ENCODE data around the gene MECP2. TPM values are rescaled to one million over a fixed set of nuclear protein-coding genes. Genes with fewer than 3 reads are reported as not detected.

The MECP2 gene
- polyA plus RNA-seq, 2 of the 4 experiments (the other 2 are of a cell fraction): 17.7 to 19.2 TPM

DNA sequence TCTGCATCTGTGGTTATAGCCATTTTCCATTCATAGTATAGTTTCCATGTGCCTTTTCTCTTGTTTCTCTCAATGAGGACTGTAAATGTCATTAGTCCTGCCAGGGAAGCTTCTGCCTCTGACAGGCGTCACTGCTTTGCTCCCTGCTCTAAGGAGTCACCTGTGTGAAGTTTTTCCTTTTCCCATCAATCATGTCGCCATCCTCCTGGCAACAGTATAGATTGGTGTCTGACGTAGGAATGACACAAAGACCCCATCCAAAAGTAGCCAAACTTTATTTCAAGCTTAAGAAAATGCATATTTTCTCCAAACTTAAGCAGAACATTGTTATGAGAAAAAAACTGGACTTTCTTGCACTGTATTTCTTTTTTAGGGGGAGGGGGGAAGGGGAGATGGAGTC, 23.1 kb upstream of the MECP2 start:
- no peak overlapping the region for H3K4me3 ChIP-seq
- WGBS (ENCODE audit: missing lambda C conversion rate): 94% methylated on average over 3 of the region's 3 CpGs
- CTCF ChIA-PET: interaction anchor here (1.0 kb wide), 1 partner anchor 188 kb away, joined by 3 read pairs; no protein-coding TSS in a partner anchor
- H3K4me2 ChIP-seq: no peak overlapping the region
- POLR2A ChIA-PET: interaction anchor here (0.7 kb wide), 1 partner anchor 80 kb away, joined by 3 read pairs; no protein-coding TSS in a partner anchor
- TF ChIP-seq, protein P1, sequence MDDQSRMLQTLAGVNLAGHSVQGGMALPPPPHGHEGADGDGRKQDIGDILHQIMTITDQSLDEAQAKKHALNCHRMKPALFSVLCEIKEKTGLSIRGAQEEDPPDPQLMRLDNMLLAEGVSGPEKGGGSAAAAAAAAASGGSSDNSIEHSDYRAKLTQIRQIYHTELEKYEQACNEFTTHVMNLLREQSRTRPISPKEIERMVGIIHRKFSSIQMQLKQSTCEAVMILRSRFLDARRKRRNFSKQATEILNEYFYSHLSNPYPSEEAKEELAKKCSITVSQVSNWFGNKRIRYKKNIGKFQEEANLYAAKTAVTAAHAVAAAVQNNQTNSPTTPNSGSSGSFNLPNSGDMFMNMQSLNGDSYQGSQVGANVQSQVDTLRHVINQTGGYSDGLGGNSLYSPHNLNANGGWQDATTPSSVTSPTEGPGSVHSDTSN (IDR thresholded peaks at IDR 0.05): no peak
- TF ChIP-seq FOSB (CRISPR knock-in tag; IDR thresholded peaks at IDR 0.05) (no peak), NFE2L2 (conservative IDR thresholded peaks at IDR 0.05; ENCODE audit: low read length) (no peak), PHF8 (IDR thresholded peaks at IDR 0.05; ENCODE audit: borderline replicate concordance, low read depth) (no peak), SREBF2 (IDR thresholded peaks at IDR 0.05) (no peak), RNF2 (IDR thresholded peaks at IDR 0.05; ENCODE audit: borderline replicate concordance, low read depth) (no peak), CBX8 (IDR thresholded peaks at IDR 0.05) (no peak), HDAC2 (IDR thresholded peaks at IDR 0.05) (no peak), HOXA7 (CRISPR knock-in tag; IDR thresholded peaks at IDR 0.05) (no peak)
- H3K4me1 ChIP-seq: no peaks in the 10 kb centered on the region
- H3K27ac ChIP-seq: no peak overlapping the region
- ATAC-seq (no peak), FAIRE-seq (no peak), DNase-seq (ENCODE audit: low read depth in 1 of 2, low spot score in 1 of 2) (no peak)
- H3K9me3 ChIP-seq: no peaks in the 10 kb centered on the region

GRCh38 chrX:154117566-154117965, 20.0 kb upstream of the MECP2 start:
- WGBS (ENCODE audit: missing lambda C conversion rate): 53% methylated on average over 6 of the region's 6 CpGs
- DNase-seq (ENCODE audit: low read depth in 1 of 2, low spot score in 1 of 2) (no peak), ATAC-seq (no peak), FAIRE-seq (no peak)
- H3K4me2 ChIP-seq: no peak overlapping the region
- CTCF ChIA-PET: interaction anchor here (1.3 kb wide), 1 partner anchor 9 kb away, joined by 4 read pairs; no protein-coding TSS in a partner anchor
- TF ChIP-seq, protein P2, sequence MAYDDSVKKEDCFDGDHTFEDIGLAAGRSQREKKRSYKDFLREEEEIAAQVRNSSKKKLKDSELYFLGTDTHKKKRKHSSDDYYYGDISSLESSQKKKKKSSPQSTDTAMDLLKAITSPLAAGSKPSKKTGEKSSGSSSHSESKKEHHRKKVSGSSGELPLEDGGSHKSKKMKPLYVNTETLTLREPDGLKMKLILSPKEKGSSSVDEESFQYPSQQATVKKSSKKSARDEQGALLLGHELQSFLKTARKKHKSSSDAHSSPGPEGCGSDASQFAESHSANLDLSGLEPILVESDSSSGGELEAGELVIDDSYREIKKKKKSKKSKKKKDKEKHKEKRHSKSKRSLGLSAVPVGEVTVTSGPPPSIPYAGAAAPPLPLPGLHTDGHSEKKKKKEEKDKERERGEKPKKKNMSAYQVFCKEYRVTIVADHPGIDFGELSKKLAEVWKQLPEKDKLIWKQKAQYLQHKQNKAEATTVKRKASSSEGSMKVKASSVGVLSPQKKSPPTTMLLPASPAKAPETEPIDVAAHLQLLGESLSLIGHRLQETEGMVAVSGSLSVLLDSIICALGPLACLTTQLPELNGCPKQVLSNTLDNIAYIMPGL (CRISPR knock-in tag; IDR thresholded peaks at IDR 0.05; ENCODE audit: borderline replicate concordance): no peak
- TF ChIP-seq MAFK (IDR thresholded peaks at IDR 0.05; ENCODE audit: partially characterized antibody) (no peak), RFX5 (IDR thresholded peaks at IDR 0.05) (no peak), SMC3 (IDR thresholded peaks at IDR 0.05) (no peak), TP53 (CRISPR knock-in tag; IDR thresholded peaks at IDR 0.05) (no peak), SREBF2 (IDR thresholded peaks at IDR 0.05) (no peak), ESRRA (IDR thresholded peaks at IDR 0.05; ENCODE audit: borderline replicate concordance, low read length) (no peak), RARB (CRISPR knock-in tag; IDR thresholded peaks at IDR 0.05) (no peak), PHF8 (IDR thresholded peaks at IDR 0.05; ENCODE audit: borderline replicate concordance, low read depth) (no peak), MAX (IDR thresholded peaks at IDR 0.05) (no peak), ZC3H11A (IDR thresholded peaks at IDR 0.05) (no peak), HEYL (CRISPR knock-in tag; IDR thresholded peaks at IDR 0.05) (no peak), POLR2AphosphoS2 (conservative IDR thresholded peaks at IDR 0.05; ENCODE audit: low read length) (no peak), KDM1A (IDR thresholded peaks at IDR 0.05; ENCODE audit: low read depth) (no peak), EHF (CRISPR knock-in tag; IDR thresholded peaks at IDR 0.05) (no peak), HOXB5 (CRISPR knock-in tag; IDR thresholded peaks at IDR 0.05) (no peak), BHLHE40 (IDR thresholded peaks at IDR 0.05; ENCODE audit: low read depth, low read length) (no peak)
- TF ChIP-seq, protein P1 (IDR thresholded peaks at IDR 0.05): no peak
- TF ChIP-seq, protein P3, sequence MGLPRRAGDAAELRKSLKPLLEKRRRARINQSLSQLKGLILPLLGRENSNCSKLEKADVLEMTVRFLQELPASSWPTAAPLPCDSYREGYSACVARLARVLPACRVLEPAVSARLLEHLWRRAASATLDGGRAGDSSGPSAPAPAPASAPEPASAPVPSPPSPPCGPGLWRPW (IDR thresholded peaks at IDR 0.05): no peak
- TF ChIP-seq, protein P4, sequence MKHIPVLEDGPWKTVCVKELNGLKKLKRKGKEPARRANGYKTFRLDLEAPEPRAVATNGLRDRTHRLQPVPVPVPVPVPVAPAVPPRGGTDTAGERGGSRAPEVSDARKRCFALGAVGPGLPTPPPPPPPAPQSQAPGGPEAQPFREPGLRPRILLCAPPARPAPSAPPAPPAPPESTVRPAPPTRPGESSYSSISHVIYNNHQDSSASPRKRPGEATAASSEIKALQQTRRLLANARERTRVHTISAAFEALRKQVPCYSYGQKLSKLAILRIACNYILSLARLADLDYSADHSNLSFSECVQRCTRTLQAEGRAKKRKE (CRISPR knock-in tag; IDR thresholded peaks at IDR 0.05; ENCODE audit: low read depth): no peak
- 0 out of 3 replicates have a peak, but pooled peaks cover 4% of the 10 kb centered on the region for H3K4me1 ChIP-seq
- POLR2A ChIA-PET: no interaction called here
- no peaks in the 10 kb centered on the region for H3K9me3 ChIP-seq
- no peak overlapping the region for H3K4me3 ChIP-seq
- no peak overlapping the region for H3K27ac ChIP-seq
